Stimulated activated CD8-positive, alpha-beta memory T cell treated with anti-CD3 and anti-CD28 coated beads, Interleukin-2, amount 100 ng/mL, for 1 hour (primary cell): Measurements from ENCODE around the gene PARD3B.

ENCODE experiments used
- DNase-seq, 2 donors: peaks; one replicate each; pipeline ENCODE4 v3.0.0-alpha.2; 2020; ENCODE audit warnings: low read depth in 2 of 2

Gene PARD3B

DNA sequence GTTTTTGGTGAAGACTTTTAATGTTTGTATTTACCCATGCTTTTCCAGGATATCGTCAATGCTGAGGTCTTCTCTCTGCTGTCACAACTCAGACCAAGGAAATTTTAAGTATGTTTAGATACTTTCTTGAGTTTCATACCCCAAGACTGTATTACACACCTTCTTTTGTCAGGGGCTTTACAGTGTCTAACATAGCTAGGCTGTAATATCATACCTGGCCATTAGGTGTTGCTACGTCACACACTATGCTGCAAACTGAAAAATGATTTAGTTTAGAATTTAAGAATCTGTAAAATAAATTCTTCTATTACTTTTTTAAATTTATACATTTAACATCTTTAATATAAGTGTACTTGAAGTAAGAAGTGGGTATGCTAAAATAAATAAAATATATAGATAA, 778.7 kb downstream of the PARD3B start:
- no peak for DNase-seq

DNA sequence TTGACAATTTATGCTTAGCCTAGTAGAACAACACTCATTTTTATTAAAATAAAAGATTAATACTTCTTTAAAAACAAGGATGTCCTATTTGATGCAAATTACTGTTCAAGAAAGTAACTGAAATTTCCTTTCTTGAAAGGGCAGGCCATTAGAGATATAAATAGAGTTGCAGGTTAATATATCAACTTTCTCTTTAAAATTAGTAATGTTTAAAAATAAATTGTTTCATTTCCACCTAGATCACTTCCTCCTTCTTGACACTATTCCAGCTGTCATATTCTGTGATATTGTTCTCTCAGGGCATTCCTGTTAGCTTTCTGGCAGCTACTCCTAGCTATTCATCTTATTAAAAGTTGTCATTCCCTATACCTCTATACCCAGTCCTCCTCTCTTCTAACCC, 779.1 kb downstream of the PARD3B start:
- DNase-seq: no peak

DNA sequence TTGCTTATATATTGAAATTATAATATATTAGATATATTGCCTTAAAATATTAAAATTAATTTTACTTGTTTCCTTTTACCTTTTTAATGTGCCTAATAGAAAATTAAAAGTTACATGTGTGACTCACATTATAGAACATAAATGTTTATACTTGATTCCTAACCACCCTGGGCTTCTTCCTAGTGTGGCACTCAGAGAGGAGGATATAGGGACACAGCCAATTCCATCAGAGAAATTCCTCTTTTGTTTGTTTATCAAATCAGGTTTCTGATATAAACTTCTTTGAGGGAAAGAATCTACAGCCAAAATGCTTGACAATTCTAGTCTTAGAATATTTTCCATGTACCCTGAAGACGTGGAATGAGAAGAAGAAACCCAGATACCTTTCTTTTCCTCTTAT, 788.1 kb downstream of the PARD3B start:
- no peak for DNase-seq

DNA sequence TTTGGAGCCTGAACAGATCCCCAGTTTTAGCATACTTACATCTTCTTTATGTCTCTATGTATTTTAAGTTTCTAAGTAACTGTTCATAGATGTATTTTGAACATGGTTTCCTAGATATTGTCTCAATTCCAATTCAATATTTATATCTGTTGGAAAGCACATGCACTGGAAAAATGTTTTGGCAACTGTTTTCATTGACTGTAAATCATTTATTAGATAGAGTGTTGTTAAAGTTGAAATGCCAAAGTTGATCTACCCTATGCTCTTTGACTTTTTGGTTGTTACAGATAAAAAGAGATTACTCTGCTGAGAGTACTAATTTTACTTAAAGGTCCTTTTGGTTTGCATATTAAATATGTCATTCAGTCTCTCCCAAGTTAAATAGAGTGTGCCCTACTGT, 792.0 kb downstream of the PARD3B start:
- no peak for DNase-seq

DNA sequence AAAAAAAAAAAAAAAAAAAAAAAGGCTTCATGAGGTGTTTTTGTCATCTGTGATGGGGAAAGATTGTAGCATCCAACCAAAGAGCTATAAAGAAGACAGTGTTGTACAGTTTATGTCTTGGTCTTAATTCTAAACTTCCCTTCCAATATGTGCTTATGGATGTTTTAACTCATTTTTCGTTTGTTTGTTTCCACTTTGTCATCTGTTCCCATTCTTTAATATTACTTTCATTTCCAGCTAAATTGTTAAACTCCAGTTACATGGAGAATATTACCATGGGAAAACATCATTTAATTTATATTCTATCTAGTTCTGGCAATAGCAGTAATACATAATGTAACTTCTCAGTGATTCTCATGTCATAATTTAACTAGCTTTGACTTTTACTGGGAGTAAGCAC, 792.9 kb downstream of the PARD3B start:
- no peak for DNase-seq

DNA sequence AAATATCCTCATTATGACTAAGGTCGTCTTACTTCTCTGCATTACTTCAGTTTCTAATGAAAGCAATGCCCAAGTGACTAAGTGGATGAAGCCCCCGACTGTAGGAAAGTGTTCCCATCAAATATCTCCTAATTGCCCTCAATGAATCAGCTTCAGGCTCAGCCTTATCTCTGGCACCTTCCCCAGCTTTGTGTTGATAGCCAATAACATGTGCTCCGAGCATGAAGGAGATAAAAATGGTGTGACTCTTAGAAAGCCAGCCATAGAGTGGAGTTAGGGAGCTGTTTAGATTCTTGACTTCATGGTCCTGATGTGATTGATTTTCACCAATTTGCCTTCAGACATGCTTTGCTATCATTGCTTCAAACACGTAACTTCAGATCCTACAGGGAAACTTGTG, 797.8 kb downstream of the PARD3B start:
- no peak for DNase-seq

DNA sequence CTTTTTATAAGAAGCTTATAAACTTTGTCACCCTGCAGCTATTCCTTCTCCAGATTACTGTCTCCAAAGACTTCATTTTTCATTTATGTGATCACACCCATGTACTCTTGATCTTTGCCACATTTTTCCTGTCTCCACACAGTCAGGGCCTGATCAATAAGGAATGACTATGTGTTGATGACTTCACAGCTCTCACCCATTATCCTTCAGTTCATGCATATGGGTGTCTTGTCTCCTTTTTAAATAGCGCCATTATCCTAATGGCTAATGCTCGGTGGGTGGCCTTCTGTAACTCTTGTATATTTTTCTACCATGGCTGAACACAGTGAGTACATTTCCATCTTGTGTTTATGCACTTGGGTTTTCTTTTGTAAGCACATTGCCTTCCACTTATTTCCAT, 801.4 kb downstream of the PARD3B start:
- DNase-seq: no peak

DNA sequence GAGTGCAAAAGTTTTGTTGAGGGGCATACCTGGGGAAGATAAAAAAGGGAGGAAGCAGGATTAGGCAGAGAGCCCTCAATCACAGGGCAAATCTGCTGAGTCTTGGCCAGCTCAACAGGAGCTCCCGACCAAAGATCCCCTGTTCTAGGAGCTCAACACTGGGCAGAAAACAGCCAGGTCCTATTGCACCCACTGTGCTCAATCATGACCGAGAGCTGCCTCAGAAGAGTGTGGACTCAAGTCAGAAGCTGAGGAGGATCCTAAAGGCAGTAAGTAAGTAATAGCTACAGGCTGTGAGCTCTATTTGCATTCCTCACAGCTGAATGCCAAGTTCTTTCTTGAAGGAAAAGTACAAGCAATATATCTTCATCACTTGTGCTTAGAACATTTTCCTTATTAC, 802.6 kb downstream of the PARD3B start:
- DNase-seq: no peak

DNA sequence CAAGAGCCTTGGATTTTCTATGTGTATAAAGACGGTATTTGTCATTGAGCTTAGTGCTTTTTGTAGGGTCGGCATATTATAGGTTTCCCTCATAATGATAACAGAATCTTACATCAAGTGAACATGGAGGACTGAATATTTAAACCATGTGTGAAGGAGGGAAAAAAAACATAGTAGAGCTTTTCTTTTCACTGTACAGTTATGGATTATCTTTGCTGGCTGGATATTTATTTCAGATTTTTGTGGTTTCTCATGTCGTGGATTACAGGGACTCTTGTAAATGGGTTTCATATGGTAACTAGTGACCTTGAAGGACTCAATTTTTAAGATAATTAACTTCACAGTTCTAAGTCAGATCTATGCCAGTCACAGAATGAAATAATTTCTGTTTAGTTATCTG, 806.8 kb downstream of the PARD3B start:
- no peak for DNase-seq

DNA sequence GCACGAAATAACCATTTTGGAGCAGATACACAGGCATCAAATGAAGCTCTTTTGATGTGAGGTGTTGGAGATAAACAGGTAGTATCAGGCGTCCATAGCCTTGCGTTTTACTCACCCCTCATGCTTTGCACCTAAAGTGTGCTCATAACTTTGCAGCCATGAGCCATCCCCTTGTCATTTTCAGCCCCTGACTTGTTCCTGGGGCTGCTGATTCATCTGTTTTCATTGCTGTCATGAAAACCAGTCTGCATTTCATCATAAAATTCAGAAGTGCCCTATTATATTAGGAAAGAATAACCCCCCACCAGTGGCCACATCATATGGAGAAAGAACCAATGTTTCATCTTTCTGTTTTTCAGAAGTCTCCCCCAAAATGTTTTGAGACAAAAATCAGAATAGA, 807.3 kb downstream of the PARD3B start:
- no peak for DNase-seq

DNA sequence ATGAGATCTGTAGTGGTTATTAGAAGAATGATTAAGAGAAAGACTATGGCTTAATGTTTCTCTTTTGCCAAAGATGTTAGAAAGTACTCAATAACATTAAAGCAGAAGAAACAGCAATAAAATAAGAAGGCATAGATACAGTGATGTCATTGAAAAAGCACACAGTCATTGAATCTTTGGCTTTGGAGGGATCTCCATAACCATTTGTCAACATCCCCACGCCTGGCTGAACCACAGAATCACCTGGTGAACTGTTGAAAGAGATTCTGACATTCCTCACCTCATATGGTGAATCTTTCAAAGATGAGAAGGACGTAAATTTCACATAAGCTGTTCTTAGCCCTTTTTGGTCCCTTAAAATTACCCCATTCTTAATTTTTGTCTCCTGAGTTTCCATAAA, 812.5 kb downstream of the PARD3B start:
- DNase-seq: no peak

DNA sequence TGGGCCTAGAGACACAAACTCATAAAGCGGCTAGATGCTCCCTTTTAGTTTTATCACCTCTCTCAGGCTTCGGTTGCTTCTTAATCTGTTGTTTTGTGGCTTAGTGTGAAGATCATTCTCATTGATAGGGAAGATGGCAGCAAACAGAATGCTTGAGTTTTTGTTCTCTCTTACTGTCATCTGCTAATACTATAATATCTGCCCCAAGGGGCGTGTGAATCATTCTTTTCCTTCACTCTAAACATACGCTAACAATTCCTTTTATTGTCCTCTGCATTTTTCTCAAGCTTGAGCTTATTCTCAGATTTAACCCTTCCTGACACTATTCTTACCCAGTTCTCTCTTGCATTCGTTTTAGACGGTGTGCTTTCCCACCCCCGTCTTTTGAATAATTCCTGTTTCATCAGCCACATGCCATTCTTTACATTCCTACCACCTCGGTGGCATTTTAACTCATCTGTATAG, 813.1 kb downstream of the PARD3B start:
- no peak for DNase-seq

DNA sequence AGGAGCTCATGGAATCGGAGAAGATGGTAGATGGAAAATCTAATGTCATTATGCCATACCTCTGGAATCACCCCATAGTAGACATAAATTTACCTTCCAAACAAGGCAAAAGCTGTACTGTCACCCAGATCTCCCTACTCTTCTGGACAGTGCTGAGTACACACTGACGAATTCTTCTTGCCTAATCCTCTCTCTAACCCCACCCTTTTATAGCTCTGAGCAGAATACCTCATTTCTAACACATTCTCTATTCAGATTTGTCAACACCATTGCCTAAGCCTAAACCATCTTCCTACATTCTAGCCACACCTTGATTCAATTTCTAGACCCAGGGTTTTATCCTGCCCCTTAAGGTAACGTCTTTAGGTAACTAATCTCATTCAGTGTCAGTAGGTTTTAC, 816.0 kb downstream of the PARD3B start:
- DNase-seq: no peak

DNA sequence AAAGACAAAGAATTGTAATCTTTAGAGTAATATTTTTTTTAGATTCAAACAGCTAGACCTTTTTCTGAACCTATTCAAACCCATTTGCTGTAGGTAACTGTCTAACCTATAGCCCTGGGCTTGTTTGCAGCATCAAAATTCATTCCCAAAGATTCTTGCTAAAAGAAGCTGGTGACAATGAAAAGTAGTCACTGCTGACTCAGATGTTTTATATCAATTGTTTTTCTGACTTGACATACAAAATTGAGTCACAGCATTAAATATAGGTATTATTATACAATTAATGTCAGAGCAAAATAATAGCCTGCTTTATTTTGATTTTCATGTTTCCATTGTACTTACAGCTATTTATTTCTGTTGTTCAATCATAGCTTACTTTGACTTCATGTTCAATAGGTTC, 816.7 kb downstream of the PARD3B start:
- no peak for DNase-seq

DNA sequence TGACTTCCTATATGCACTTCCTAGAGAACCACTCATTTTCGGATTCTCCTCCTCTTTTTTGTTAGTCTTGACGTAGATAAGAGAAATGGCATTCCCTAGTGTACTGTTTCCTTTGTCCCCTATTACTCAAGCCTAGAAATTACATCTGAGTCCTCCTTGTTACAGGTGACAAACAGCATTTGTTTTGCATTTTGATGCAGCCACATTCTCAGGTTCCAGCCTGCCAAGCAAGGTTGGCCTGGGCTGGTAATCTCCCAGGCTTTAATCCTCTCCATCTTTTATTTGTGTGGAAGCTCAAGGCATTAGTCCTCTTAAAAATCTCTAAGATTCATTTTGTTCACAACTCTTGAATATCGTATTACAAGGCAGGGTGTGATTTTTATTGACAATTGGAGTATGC, 819.0 kb downstream of the PARD3B start:
- DNase-seq: no peak

DNA sequence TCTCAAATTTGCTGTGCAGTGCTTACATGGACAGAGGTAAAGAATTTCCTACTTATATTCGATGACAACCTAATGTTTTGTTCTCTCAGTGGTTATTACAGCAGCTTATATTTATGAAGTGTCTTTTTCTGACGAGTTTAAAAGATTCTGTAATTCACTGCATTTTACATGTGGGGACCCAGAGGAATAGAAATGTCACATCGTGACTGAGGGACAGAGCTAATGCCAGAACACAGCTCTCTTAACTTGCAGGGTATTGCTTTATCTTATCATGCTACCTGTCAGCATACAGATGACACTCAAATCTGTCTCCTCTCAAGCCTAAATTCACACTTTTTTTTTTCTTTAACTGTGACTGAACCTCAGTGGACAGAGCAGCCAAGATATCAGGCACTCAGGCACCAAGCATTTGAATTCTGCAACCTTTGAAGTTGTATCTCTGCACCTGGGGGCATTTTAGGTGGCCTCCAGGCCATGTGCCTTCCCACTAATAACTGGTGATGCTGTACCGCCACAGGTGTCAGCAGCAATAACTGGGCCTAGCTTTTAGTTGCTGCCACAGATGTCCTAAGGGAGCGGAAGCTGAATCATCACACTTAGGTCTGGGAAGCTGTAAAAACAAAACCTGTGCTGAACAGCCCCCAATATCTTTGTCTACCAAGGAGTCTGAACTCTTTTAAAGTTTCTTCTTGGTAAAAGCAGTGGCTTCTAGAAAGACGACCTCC, 821.2 kb downstream of the PARD3B start:
- no peak for DNase-seq

DNA sequence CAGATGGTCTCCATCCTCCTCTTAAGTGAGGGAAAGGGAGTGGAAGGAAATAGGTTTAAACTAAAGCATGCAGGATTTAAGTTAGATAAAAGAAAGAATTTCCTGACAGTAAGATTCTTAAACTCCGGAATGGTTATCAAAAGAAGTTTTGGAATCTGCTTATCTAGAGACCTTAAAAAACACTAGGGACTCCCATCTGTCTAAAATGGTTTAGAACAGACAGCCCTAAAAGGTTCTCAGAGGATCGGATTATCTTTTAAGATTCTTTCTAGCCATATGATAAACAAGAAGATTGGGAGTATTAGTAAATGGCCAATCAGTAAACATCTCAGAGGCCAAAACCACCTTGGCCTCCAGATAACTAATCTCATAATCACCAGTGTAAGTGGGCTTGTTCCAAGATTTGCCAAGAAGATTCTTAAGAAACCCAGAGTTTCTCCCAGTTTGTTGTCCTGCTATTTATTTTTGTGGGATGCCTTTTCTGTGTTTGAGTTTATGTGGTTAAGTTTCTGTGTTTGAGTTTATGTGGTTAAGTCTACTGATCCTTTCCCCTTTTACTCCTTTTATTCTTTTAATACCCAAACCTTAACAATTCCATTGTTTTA, 822.2 kb downstream of the PARD3B start:
- DNase-seq: no peak

DNA sequence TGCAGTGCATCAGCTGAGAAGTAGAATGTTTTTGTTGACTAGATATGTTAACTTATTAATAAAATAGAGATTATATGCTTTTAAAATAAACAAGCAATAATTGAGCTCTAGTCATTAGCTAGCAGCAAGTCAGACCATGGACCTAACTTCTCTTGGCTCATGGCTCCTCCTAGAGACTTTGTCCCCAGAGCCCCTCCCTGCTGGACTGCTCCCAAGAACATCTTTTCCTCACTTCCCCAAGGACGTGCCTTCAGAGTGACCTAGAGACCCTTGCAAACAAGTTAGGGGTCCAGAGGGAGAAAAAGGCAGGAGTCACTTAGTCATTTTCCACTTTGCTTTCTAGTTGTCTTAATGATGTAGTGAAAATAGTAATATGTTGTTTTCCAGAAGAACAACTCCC, 824.5 kb downstream of the PARD3B start:
- DNase-seq: no peak

DNA sequence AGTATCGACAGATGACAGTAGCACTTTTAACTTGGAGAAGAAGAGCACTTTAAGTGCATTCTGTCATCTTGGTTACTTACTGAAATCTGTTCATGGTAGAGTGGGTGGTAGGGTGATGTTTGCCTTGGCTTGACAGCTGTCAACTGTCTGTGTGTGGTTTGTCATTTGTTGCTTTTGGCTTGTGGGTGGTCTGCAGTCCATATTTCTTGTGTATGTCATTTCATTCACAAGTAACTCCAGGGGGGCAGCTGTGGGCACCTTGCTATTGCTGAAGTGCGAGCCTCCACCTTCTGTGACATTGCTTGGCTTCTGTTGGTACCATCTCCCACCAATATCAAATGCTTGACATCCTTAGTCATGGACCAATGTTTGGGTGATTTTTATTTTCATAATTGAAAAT, 825.5 kb downstream of the PARD3B start:
- DNase-seq: no peak

DNA sequence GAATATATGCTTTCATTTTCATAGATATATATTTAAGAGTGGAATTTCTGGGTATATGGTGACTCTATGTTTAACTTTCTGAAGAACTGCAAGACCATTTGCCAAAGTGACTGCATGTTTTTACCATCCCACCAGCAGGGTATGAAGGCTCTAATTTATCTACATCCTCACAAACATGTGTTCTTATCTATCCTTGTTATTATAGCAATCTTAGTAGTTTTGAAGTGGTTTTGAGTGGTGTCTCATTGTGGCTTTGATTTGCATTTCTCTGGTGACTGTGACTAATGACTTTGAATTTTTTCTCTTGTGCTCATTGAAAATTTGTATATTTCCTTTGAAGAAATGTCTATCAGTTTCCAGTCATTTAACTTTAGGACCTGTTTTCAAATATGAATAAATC, 826.9 kb downstream of the PARD3B start:
- no peak for DNase-seq

DNA sequence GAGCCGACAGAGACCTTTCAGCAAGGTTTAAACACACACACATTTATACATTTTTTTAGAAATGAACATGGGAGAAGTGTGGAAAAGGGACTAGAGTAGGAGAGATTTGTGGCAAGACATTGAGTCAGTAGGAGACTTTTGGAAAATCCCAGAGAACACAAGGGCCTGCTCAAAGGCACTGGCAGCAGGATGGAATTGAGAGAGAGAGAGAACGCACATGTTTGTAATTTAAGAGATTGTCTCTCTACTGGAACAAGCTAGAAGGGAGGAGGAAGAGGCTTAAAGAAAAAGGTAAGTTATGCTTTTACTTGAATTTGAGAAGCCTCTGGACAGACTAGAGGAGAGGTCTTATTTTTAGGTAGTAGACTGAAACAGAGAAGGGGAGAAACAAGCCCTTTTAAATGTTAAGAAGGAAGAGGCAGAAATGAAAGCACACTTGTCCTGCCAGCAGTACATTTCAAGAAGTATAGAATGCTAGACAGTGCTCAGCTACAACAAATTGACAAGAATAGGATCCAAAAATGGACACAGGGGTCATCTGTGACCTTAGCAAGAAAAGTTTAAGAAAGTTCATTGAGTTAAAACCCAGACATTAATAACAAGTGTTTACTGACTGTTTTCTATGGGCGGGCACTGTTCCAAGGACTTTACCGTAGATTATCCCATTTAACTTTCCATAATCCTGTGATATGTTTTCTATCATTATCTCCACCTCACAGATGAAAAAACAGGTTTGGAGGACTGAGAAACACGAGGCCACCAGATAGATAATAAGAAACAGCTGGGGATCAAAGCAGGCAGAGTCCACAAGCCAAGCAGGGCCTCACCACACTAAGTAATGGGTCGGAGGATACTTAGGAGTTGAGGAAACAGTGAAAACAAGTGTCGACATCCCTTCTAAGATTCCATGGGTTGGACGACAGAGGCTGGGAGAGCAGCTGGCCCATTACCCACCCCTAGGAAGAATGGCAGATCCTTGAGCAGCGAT, 830.5 kb downstream of the PARD3B start:
- no peak for DNase-seq

DNA sequence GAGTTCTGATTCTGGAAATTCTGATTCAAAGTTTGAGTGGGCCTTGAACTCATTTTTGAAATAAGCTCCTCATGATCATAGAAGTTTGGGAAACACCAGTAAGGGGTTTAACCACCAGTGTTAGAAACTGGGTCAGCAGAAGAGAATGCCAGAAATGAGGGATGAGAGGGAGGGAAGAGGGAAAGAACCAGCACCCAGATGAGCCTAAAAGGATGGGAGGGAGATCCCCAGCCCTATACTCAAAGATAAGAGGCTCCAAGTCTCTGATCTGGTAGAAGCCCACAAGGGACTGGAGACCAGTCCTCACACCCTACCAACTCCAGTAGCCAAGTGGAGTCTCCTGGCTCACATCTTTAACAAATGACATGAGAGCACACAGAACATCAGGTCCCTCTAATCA, 832.0 kb downstream of the PARD3B start:
- DNase-seq: no peak

DNA sequence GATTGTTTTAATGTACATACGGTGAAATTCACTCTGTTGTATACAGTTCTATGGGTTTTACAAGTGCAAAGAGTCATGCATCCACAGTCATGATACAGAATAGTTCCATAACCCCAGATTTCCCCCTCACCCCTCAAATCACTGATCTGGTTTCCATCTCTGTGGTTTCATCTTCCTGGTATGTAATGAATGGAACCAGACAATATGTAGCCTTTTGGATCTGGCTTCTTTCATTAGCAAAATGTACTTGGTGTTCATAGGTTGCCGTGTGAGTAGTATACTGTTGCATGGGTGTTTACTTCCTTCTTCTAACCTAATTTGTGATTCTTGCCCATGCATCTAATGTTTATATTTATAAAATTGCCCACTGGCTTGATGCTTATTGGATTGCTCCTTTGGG, 838.3 kb downstream of the PARD3B start:
- no peak for DNase-seq
